ENCODE measurements around the gene CCDC146. TPM values are rescaled to one million over a fixed set of nuclear protein-coding genes. Genes with fewer than 3 reads are reported as not detected.

CCDC146 gene
- total and polyA plus RNA-seq, 2 of the 8 experiments (the other 6 are each of a cell fraction or from before 2014, with no cell fraction given) = 0.88 to 2.4 TPM

DNA sequence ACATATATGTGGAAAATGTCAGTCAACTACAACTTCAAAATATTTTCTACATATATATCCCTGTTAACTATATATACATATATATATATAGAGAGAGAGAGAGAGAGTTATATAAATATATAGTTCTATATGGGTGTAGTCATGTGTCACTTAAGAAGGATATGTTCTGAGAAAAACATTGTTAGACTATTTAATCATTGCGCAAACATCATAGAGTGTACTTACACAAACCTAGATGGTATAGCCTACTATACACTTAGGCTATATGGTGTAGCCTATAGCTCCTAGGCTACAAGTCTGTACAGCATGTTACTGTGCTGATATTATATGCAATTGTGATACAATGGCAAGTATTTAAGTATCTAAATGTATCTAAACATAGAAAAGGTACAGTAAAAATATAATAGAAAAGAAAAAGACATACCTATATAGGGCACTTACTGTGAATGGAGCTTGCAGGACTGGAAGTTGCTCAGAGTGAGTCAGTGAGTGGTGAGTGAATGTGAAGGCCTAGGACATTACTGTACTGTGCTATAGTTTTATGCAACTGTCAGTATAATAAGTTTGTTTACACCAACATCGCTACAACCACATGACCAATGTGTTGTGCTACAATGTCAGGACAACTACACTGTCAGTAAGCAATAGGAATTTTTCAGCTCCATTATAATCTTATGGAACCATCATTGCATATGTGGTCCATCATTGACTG, 95.2 kb downstream of the CCDC146 start (continued):
- no peak for TF ChIP-seq KDM4A (IDR thresholded peaks at IDR 0.05; ENCODE audit: low read depth, low read length, severe bottlenecking)
- no peak for TF ChIP-seq SP4 (IDR thresholded peaks at IDR 0.05; ENCODE audit: low read length)
- no peak for TF ChIP-seq ZNF274 (IDR thresholded peaks at IDR 0.05; ENCODE audit: borderline replicate concordance, extremely low read depth, low read length)

Data from H1 (cell line).